Liver (tissue), 9 donors: ENCODE measurements around the gene GPANK1. TPM values are rescaled to one million over a fixed set of nuclear protein-coding genes. Genes with fewer than 3 reads are reported as not detected.

Experiments
- DNase-seq: peaks from one replicate; pipeline ENCODE4 v3.0.0-alpha.2; 2017; ENCODE audit warnings: low spot score
- H3K27ac ChIP-seq, 2 donors: one replicate each; pipeline ENCODE4 v1.7.0; 2013; ENCODE audit warnings: inconsistent platforms in 2 of 2, low read length in 2 of 2, control low read depth in 1 of 2, low read depth in 1 of 2, mild to moderate bottlenecking in 1 of 2
- H3K27me3 ChIP-seq, 4 donors: one replicate each; pipeline versions ENCODE4 v1.6.1 to v1.7.0; 2013; ENCODE audit warnings: low read length in 3 of 4, inconsistent platforms in 1 of 4, mild to moderate bottlenecking in 1 of 4, moderate library complexity in 1 of 4; ENCODE audit not compliant: control insufficient read depth in 4 of 4, insufficient read depth in 4 of 4
- H3K36me3 ChIP-seq, 4 donors: one replicate each; pipeline versions ENCODE4 v1.6.1 to v1.7.0; 2013; ENCODE audit warnings: low read length in 3 of 4, mild to moderate bottlenecking in 3 of 4, low read depth in 1 of 4, moderate library complexity in 1 of 4; ENCODE audit not compliant: control insufficient read depth in 4 of 4, insufficient read depth in 3 of 4
- H3K4me1 ChIP-seq, 4 donors: one replicate each; pipeline versions ENCODE4 v1.6.1 to v1.7.0; 2013; ENCODE audit warnings: low read length in 3 of 4, mild to moderate bottlenecking in 3 of 4, moderate library complexity in 1 of 4; ENCODE audit not compliant: control insufficient read depth in 4 of 4, insufficient read depth in 4 of 4
- H3K4me3 ChIP-seq, 3 donors: one replicate each; pipeline versions ENCODE4 v1.6.1 to v1.7.0; 2013; ENCODE audit warnings: low read length in 3 of 3, control low read depth in 1 of 3, low read depth in 1 of 3, mild to moderate bottlenecking in 1 of 3
- H3K9ac ChIP-seq, 2 donors: one replicate each; pipeline ENCODE4 v1.7.0; 2013; ENCODE audit warnings: low read length in 2 of 2, mild to moderate bottlenecking in 2 of 2, moderate library complexity in 2 of 2, control low read depth in 1 of 2, low read depth in 1 of 2
- H3K9me3 ChIP-seq, 4 donors: one replicate each; pipeline versions ENCODE4 v1.6.1 to v1.7.0; 2013; ENCODE audit warnings: low read length in 3 of 4; ENCODE audit not compliant: control insufficient read depth in 4 of 4
- EGR1 ChIP-seq, 2 donors: IDR thresholded peaks; 2 replicates each; pipeline ENCODE4 v1.6.1; 2016 to 2018; ENCODE audit warnings: antibody characterized with exemption in 2 of 2, low read depth in 2 of 2
- FOXA1 ChIP-seq: IDR thresholded peaks from 2 replicates; pipeline ENCODE4 v1.6.1; 2016; ENCODE audit warnings: antibody characterized with exemption
- FOXA2 ChIP-seq: IDR thresholded peaks from 2 replicates; pipeline ENCODE4 v1.6.1; 2016; ENCODE audit warnings: antibody characterized with exemption
- GABPA ChIP-seq, 2 donors: IDR thresholded peaks in 1 of 2; conservative IDR thresholded peaks in 1 of 2; 2 replicates each; pipeline ENCODE4 v1.6.1; 2016; ENCODE audit warnings: antibody characterized with exemption in 2 of 2, mild to moderate bottlenecking in 1 of 2, moderate library complexity in 1 of 2
- HNF4A ChIP-seq, 2 donors: conservative IDR thresholded peaks; 2 replicates each; pipeline ENCODE4 v1.6.1; 2016; ENCODE audit warnings: antibody characterized with exemption in 2 of 2, mild to moderate bottlenecking in 2 of 2
- JUND ChIP-seq, 2 donors: IDR thresholded peaks; 2 replicates each; pipeline ENCODE4 v1.6.1; 2016; ENCODE audit warnings: antibody characterized with exemption in 2 of 2
- NR2F2 ChIP-seq: IDR thresholded peaks from 2 replicates; pipeline ENCODE4 v1.6.1; 2016; ENCODE audit warnings: antibody characterized with exemption
- RAD21 ChIP-seq, 2 donors: IDR thresholded peaks; 2 replicates each; pipeline ENCODE4 v1.6.1; 2016; ENCODE audit warnings: antibody characterized with exemption in 2 of 2, mild to moderate bottlenecking in 2 of 2
- RXRA ChIP-seq, 2 donors: IDR thresholded peaks; 2 replicates each; pipeline ENCODE4 v1.6.1; 2017 to 2018; ENCODE audit warnings: antibody characterized with exemption in 2 of 2, mild to moderate bottlenecking in 1 of 2
- SP1 ChIP-seq: IDR thresholded peaks from 2 replicates; pipeline ENCODE4 v1.6.1; 2018; ENCODE audit warnings: antibody characterized with exemption, mild to moderate bottlenecking
- TAF1 ChIP-seq: conservative IDR thresholded peaks from 2 replicates; pipeline ENCODE4 v1.6.1; 2016; ENCODE audit warnings: antibody characterized with exemption, mild to moderate bottlenecking
- WGBS: extraction: QIAGEN DNeasy Blood & Tissue Kit; methylation state at CpG from one replicate; pipeline ENCODE4 v1.1.7; 2013; 5-methylcytosine and 5-hydroxymethylcytosine counted together
- polyA plus RNA-seq, 2 donors: library from polyadenylated mRNA; stranded (reverse) in 1 of 2; unstranded in 1 of 2; fragments of 200-250 nt in 1 of 2; fragments of >200 nt in 1 of 2; fragmentation: Nextera tagmentation in 1 of 2; extraction: Ambion mirVana in 1 of 2; gene quantifications; one replicate each; pipeline versions ENCODE4 v1.2.1 to v1.2.3, GENCODE V29; 2013 to 2015
- total RNA-seq, 2 donors: library from RNA; depleted of rRNA; stranded (reverse); fragments of >200 nt; gene quantifications; one replicate each; pipeline ENCODE4 v1.2.3, GENCODE V29; 2014
- TF ChIP-seq, protein P1 (sequence below): fragments of 150-350 bp; IDR thresholded peaks from 2 replicates; pipeline ENCODE4 v1.5.1; 2017; ENCODE audit warnings: improper control_type of control experiment, low read depth, low read length; ENCODE audit not compliant: missing input control
- TF ChIP-seq, protein P2 (sequence below): IDR thresholded peaks from 2 replicates; pipeline ENCODE4 v1.6.1; 2016; ENCODE audit warnings: antibody characterized with exemption, mild to moderate bottlenecking
- TF ChIP-seq, protein P3 (sequence below): IDR thresholded peaks from 2 replicates; pipeline ENCODE4 v1.6.1; 2016; ENCODE audit warnings: antibody characterized with exemption
- TF ChIP-seq, protein P4 (sequence below): IDR thresholded peaks from 2 replicates; pipeline ENCODE4 v1.6.1; 2016; ENCODE audit warnings: antibody characterized with exemption
- donor health status: healthy.
- donor health status: healthy.
- donor health status: healthy.
- donor health status: healthy.
- donor health status: healthy.

The GPANK1 gene
- total and polyA plus RNA-seq, 4 donors: 7.6 to 13.9 (median 11.2) TPM

DNA sequence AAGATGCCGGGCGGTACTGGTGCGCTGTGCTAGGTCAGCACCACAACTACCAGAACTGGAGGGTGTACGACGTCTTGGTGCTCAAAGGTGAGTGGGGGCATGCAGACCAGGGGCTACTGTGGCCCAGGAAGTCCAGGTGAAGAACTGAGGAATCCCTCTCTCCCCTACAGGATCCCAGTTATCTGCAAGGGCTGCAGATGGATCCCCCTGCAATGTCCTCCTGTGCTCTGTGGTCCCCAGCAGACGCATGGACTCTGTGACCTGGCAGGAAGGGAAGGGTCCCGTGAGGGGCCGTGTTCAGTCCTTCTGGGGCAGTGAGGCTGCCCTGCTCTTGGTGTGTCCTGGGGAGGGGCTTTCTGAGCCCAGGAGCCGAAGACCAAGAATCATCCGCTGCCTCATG lies 42.9 kb upstream of the GPANK1 start (continued):
- TF ChIP-seq, protein P1, sequence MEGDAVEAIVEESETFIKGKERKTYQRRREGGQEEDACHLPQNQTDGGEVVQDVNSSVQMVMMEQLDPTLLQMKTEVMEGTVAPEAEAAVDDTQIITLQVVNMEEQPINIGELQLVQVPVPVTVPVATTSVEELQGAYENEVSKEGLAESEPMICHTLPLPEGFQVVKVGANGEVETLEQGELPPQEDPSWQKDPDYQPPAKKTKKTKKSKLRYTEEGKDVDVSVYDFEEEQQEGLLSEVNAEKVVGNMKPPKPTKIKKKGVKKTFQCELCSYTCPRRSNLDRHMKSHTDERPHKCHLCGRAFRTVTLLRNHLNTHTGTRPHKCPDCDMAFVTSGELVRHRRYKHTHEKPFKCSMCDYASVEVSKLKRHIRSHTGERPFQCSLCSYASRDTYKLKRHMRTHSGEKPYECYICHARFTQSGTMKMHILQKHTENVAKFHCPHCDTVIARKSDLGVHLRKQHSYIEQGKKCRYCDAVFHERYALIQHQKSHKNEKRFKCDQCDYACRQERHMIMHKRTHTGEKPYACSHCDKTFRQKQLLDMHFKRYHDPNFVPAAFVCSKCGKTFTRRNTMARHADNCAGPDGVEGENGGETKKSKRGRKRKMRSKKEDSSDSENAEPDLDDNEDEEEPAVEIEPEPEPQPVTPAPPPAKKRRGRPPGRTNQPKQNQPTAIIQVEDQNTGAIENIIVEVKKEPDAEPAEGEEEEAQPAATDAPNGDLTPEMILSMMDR: no peak
- no peak for TF ChIP-seq HNF4A (conservative IDR thresholded peaks at IDR 0.05)

DNA sequence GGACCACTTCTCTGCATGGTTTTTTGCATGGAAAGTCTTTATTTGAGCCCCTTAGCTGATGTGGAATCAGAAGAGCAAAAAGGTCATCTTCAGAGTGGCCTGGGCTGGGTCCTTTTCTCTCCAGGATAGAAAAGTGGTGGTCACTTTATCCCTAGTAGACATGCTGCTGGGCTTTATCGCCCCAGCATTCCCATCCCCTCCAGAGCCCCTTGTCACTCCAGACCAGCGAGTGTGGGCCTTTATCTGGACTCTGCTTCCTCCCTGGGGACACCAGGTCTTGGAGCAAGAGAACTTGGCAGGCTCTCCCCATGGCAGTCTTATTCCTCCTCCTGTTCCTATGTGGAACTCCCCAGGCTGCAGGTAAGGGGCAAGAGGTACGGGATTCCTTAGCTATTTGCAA lies 41.8 kb upstream of the GPANK1 start, which contains the start of gene LY6G6F:
Gene LY6G6F, plus strand, starts transcription at position 268 of the 400 bp plus-strand sequence. Its CDS starts 41 bp downstream, at position 309.
- no peaks in the 10 kb centered on the region for H3K27me3 ChIP-seq
- no peak within 1 kb of the TSS for H3K27ac ChIP-seq
- no peak within 1 kb of the TSS for H3K4me3 ChIP-seq
- H3K9ac ChIP-seq: no peak within 1 kb of the TSS
- H3K4me1 ChIP-seq: peaks cover 0 to 8% (median 6%) of the 10 kb centered on the region in 4 donors
- TF ChIP-seq, protein P2, sequence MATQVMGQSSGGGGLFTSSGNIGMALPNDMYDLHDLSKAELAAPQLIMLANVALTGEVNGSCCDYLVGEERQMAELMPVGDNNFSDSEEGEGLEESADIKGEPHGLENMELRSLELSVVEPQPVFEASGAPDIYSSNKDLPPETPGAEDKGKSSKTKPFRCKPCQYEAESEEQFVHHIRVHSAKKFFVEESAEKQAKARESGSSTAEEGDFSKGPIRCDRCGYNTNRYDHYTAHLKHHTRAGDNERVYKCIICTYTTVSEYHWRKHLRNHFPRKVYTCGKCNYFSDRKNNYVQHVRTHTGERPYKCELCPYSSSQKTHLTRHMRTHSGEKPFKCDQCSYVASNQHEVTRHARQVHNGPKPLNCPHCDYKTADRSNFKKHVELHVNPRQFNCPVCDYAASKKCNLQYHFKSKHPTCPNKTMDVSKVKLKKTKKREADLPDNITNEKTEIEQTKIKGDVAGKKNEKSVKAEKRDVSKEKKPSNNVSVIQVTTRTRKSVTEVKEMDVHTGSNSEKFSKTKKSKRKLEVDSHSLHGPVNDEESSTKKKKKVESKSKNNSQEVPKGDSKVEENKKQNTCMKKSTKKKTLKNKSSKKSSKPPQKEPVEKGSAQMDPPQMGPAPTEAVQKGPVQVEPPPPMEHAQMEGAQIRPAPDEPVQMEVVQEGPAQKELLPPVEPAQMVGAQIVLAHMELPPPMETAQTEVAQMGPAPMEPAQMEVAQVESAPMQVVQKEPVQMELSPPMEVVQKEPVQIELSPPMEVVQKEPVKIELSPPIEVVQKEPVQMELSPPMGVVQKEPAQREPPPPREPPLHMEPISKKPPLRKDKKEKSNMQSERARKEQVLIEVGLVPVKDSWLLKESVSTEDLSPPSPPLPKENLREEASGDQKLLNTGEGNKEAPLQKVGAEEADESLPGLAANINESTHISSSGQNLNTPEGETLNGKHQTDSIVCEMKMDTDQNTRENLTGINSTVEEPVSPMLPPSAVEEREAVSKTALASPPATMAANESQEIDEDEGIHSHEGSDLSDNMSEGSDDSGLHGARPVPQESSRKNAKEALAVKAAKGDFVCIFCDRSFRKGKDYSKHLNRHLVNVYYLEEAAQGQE: no peak
- no peak for TF ChIP-seq HNF4A (conservative IDR thresholded peaks at IDR 0.05)
- TF ChIP-seq JUND (IDR thresholded peaks at IDR 0.05): no peak
- no peak for TF ChIP-seq FOXA1
- no peak for TF ChIP-seq SP1
- no peak for TF ChIP-seq NR2F2
- TF ChIP-seq, protein P3, sequence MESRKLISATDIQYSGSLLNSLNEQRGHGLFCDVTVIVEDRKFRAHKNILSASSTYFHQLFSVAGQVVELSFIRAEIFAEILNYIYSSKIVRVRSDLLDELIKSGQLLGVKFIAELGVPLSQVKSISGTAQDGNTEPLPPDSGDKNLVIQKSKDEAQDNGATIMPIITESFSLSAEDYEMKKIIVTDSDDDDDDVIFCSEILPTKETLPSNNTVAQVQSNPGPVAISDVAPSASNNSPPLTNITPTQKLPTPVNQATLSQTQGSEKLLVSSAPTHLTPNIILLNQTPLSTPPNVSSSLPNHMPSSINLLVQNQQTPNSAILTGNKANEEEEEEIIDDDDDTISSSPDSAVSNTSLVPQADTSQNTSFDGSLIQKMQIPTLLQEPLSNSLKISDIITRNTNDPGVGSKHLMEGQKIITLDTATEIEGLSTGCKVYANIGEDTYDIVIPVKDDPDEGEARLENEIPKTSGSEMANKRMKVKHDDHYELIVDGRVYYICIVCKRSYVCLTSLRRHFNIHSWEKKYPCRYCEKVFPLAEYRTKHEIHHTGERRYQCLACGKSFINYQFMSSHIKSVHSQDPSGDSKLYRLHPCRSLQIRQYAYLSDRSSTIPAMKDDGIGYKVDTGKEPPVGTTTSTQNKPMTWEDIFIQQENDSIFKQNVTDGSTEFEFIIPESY: no peak
- no peak for TF ChIP-seq RAD21 (IDR thresholded peaks at IDR 0.05)
- no peak for TF ChIP-seq RXRA (IDR thresholded peaks at IDR 0.05)
- TF ChIP-seq, protein P4, sequence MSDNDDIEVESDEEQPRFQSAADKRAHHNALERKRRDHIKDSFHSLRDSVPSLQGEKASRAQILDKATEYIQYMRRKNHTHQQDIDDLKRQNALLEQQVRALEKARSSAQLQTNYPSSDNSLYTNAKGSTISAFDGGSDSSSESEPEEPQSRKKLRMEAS: no peak
- TF ChIP-seq GABPA (IDR thresholded peaks at IDR 0.05 in 1 of 2, conservative IDR thresholded peaks at IDR 0.05 in 1 of 2): no peak
- TF ChIP-seq FOXA2: no peak
- TF ChIP-seq, protein P1: no peak
- no peak for TF ChIP-seq TAF1
- TF ChIP-seq EGR1 (IDR thresholded peaks at IDR 0.05; ENCODE audit: low read depth in 2 of 2): no peak
- 70% methylated on average over 3 of the region's 3 CpGs for WGBS
- H3K36me3 ChIP-seq: no peaks in the 10 kb centered on the region
- no peak for DNase-seq
- H3K9me3 ChIP-seq: no peaks in the 10 kb centered on the region
